HG03025 (cell line): ENCODE data around the gene CRYGS.
A peak's percentile ranks its signal among the peaks of the same experiment; 100 is the strongest.
"Not testable (repeated sequence)": the region's sequence is repeated elsewhere in the genome, so short reads cannot be mapped to it uniquely, and the experiment has no call there.

ENCODE experiments used
- ATAC-seq: cut with Tn5 transposase; IDR thresholded peaks from one replicate; pipeline ENCODE4 v1.9.1; 2021; ENCODE audit warnings: mild to moderate bottlenecking, moderate library complexity; ENCODE audit not compliant: unreplicated experiment, low FRiP score

The CRYGS gene

GRCh38 chr3:186544281-186544680 lies at the start of gene CRYGS:
TSS of gene CRYGS (minus strand) at chr3:186544380. CDS start at chr3:186544326, 54 bp downstream.
- no peak for ATAC-seq

- ATAC-seq = no peak
Observed at GRCh38 chr3:186593862-186594261, 49.7 kb upstream of the CRYGS start.

GRCh38 chr3:186592682-186593081 lies 48.5 kb upstream of the CRYGS start:
- no peak for ATAC-seq

GRCh38 chr3:186590580-186591295 lies 46.6 kb upstream of the CRYGS start:
- no peak for ATAC-seq

GRCh38 chr3:186589856-186590579 lies 45.8 kb upstream of the CRYGS start:
- no peak for ATAC-seq

- ATAC-seq = no peak
Observed at GRCh38 chr3:186589121-186589520, 44.9 kb upstream of the CRYGS start.

GRCh38 chr3:186588632-186589031 lies 44.5 kb upstream of the CRYGS start:
- ATAC-seq = no peak

- no peak for ATAC-seq
Observed at GRCh38 chr3:186587183-186587582, 43.0 kb upstream of the CRYGS start.

- not testable (repeated sequence) for ATAC-seq
Observed at GRCh38 chr3:186586245-186586644, 42.1 kb upstream of the CRYGS start.

- no peak for ATAC-seq
Observed at GRCh38 chr3:186583831-186584230, 39.7 kb upstream of the CRYGS start.

GRCh38 chr3:186582541-186582940 lies 38.4 kb upstream of the CRYGS start:
- no peak for ATAC-seq

- no peak for ATAC-seq
Observed at GRCh38 chr3:186580785-186581184, 36.6 kb upstream of the CRYGS start.

- ATAC-seq = no peak
Observed at GRCh38 chr3:186577521-186577920, 33.3 kb upstream of the CRYGS start.

- ATAC-seq = no peak
Observed at GRCh38 chr3:186571644-186572013, 27.4 kb upstream of the CRYGS start.

- no peak for ATAC-seq
Observed at GRCh38 chr3:186570941-186571643, 26.9 kb upstream of the CRYGS start.

- peak; percentile 84 for ATAC-seq
Observed at GRCh38 chr3:186570096-186570940, 26.1 kb upstream of the CRYGS start, which contains the start of gene DNAJB11. TSS of gene DNAJB11 (plus strand) at chr3:186570720. CDS start at chr3:186570898, 178 bp downstream.

GRCh38 chr3:186569779-186570095 lies 25.6 kb upstream of the CRYGS start:
- ATAC-seq = no peak

GRCh38 chr3:186569361-186569760 lies 25.2 kb upstream of the CRYGS start:
- ATAC-seq = not testable (repeated sequence)

GRCh38 chr3:186567072-186567921 lies 23.1 kb upstream of the CRYGS start, which contains the start of gene TBCCD1:
TSS of gene TBCCD1 (minus strand) at chr3:186567339. CDS start at chr3:186564329, 3,010 bp downstream.
- peak; percentile 39 for ATAC-seq

- no peak for ATAC-seq
Observed at GRCh38 chr3:186566772-186567071, 22.5 kb upstream of the CRYGS start.
